HEK293 (cell line): ENCODE results near the gene MOB2.

ENCODE experiments used
- SALL2 ChIP-seq: fragments of 450-650 bp; formaldehyde crosslinking; IDR thresholded peaks from 2 replicates; pipeline ENCODE4 v1.5.0; 2017; ENCODE audit warnings: missing biosample characterization, mild to moderate bottlenecking, missing genetic modification characterization, borderline replicate concordance
- ZBTB17 ChIP-seq: fragments of 450-650 bp; formaldehyde crosslinking; IDR thresholded peaks from 2 replicates; pipeline ENCODE4 v1.5.1; 2016; ENCODE audit warnings: missing biosample characterization, missing genetic modification characterization
- ZBTB7A ChIP-seq: fragments of 450-650 bp; formaldehyde crosslinking; IDR thresholded peaks from 2 replicates; pipeline ENCODE4 v1.5.1; 2016; ENCODE audit warnings: low read depth, missing biosample characterization, missing genetic modification characterization
- ZNF148 ChIP-seq: fragments of 450-650 bp; formaldehyde crosslinking; IDR thresholded peaks from 2 replicates; pipeline ENCODE4 v1.5.0; 2017; ENCODE audit warnings: missing biosample characterization, missing genetic modification characterization, borderline replicate concordance
- ZNF24 ChIP-seq: fragments of 450-650 bp; formaldehyde crosslinking; IDR thresholded peaks from 2 replicates; pipeline ENCODE4 v1.5.1; 2016; ENCODE audit warnings: missing biosample characterization, missing genetic modification characterization
- ZNF248 ChIP-seq: fragments of 450-650 bp; formaldehyde crosslinking; IDR thresholded peaks from 2 replicates; pipeline ENCODE4 v1.5.1; 2017; ENCODE audit warnings: missing biosample characterization, missing genetic modification characterization
- ZNF362 ChIP-seq: fragments of 450-650 bp; formaldehyde crosslinking; IDR thresholded peaks from 2 replicates; pipeline ENCODE4 v1.5.1; 2016; ENCODE audit warnings: missing biosample characterization, missing genetic modification characterization

GRCh38 chr11:1487091-1487850 is 692 bp upstream of the MOB2 start:
- TF ChIP-seq ZBTB17 (tag by site-specific recombination) = no peak
- TF ChIP-seq ZNF248 (tag by site-specific recombination) = no peak
- no peak for TF ChIP-seq ZBTB7A (tag by site-specific recombination)
- no peak for TF ChIP-seq ZNF148 (tag by site-specific recombination)
- TF ChIP-seq SALL2 = no peak
- TF ChIP-seq ZNF24 = no peak
- TF ChIP-seq ZNF362 (tag by site-specific recombination) = no peak
